GM21381 (cell line): Measurements from ENCODE around the gene ASPDH.

Experiments used
- ATAC-seq: cut with Tn5 transposase; IDR thresholded peaks from one replicate; pipeline ENCODE4 v1.9.1; 2021; ENCODE audit warnings: mild to moderate bottlenecking, moderate library complexity; ENCODE audit not compliant: unreplicated experiment

Gene ASPDH

DNA sequence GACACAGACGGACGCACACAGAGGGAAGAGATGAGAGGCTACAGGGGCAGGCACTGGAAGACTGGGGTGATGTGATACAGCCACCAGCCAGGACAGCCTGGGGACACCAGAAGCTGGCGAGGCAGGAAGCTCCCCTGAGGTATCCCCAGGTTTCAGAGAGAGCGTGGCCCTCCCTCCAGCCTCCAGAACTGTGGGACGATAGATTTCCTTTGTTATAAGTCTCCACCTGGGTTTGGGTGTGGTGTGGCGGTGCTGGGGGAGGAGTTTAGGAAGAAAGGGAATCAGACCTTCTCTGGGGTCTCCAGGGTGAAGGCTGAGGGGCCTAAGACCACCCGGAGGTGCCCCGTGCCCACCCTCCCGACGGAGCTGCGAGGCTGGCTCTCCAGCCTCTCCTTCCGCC is 2.7 kb upstream of the ASPDH start:
- ATAC-seq = no peak

DNA sequence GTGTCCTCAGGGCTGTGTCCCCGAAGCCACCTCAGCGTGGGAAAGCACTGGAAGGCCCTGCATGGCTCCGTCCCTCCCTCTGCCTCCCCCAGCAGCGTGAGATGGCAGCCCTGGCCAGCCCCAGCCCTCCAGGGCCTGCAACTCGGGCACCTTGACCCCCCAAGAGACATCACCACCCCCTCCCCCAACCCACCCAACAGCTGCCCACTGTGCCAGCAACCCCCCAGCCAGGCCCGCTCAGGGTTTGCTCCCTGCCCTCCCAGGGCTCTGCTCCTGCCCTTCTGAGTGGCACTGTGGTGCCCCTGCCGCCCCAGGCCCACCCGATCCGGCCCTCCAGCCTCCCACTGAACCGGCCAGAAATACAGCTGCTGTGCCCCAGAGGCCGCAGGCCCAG is 1.5 kb upstream of the ASPDH start:
- no peak for ATAC-seq

DNA sequence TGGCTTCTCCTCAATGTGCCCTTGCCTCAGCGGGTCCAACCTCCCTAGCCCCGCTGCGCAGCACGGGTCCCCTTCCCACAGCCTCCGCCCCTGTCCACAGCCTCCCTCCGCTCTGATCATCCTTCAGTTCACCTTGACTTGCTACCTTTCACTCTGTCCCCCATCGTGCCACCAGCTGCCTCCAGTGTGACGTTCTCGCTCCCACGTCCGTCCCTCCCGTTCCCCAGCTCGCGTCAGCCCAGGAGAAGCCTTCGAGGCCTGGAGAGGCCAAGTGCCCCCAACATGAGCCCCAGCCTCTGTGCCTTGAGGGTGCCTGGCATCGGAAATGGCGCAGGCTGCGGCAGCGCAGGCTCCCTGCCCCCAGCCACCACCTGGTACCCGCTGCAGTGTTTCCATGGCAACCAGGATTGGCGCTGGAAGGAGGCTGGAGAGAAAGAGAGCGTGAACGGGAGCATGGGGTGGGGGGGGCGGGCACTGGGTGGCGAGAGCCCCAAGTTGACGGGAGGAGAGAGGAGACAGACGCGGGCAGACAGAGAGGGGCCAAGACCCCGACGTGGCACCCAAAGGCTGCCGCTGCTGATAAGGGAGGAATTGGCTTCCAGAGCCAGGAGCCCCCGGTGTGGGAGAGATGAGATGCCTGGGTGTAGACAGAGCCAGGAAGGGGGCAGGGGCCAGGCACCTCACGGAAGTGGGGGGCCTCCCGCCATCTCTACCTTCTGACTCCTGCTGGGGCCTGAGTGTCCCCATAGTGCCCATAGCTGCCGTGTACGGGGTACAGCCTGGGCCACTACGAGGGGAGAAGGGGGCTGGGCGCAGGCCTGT is 844 bp upstream of the ASPDH start:
- no peak for ATAC-seq

DNA sequence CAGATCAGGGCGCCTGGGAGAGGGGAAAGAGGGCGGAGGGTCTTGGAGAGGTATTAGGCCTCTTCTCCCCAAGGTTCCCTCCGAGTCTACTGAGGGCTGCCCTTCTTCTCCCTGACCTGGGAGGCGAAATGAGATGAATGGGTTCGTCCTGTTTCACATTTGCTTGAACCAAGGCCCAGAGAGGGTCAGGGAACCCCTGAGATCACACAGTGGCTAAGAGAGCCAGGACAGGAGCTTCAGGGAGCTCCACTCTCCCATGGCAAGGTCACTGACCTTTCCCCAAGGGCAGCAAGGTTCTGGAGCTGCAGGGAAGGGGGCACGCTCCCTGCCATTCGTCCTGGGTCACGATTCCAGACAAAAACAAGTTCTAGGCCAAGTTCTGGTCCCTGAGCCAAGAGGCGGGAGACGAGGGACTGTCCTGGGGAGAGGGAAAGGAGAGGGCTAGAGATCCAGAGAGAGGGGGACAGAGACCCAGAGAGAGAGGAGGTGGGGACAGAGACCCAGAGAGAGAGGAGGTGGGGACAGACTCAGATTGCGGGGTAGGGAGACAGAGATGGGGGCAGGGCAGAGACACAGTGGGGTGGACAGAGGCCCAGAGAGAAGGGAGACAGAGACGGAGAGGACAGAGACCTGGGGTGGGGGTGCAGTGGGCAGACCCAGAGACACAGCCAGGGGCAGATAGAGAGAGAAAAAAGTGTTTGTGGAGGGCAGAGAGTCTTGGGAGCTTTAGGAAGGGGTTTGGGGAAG is 541 bp downstream of the ASPDH start:
- no peak for ATAC-seq

DNA sequence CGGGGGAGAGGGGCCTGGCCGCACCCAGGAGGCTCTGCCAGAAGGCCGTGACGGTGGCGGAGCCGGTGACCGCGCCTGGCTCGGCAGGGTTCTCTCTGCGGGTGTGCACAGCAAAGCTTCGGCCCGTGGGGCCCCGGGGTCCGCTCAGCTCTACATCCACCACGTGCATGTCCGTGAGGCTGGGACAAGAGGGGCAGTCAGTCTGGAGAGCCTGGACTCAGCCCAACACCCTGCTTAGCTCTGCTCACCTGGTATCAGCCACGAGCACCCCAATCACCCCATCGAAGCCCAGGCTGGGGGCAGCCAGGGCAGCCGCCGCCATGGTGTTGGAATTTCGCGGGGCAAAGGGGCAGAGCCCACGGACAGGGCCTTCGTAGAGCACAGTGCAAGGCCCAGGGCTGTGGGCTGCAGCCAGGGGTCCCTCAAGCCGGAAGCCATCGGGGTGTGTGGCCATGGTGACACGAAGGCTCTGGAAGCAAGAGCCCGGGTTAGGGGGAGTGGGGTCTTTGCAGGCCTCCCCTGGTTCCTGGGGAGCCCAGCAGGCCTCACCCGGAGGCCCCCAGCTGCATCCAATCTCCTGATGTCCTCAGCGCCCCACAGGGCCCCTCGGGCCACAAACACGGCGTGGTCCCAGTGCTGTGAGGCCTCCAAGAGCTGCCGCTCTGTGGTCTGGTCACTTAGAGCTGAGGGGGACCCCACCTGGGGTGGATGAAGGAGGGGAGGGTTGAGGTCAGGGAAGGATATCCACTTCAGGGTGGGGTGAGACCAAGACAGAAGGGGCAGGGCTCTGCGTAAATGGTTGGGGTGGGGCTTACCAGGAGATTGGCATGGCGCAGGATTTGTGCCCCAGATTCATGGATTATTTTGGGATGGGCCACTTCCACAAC is 1.4 kb downstream of the ASPDH start:
- ATAC-seq = no peak

DNA sequence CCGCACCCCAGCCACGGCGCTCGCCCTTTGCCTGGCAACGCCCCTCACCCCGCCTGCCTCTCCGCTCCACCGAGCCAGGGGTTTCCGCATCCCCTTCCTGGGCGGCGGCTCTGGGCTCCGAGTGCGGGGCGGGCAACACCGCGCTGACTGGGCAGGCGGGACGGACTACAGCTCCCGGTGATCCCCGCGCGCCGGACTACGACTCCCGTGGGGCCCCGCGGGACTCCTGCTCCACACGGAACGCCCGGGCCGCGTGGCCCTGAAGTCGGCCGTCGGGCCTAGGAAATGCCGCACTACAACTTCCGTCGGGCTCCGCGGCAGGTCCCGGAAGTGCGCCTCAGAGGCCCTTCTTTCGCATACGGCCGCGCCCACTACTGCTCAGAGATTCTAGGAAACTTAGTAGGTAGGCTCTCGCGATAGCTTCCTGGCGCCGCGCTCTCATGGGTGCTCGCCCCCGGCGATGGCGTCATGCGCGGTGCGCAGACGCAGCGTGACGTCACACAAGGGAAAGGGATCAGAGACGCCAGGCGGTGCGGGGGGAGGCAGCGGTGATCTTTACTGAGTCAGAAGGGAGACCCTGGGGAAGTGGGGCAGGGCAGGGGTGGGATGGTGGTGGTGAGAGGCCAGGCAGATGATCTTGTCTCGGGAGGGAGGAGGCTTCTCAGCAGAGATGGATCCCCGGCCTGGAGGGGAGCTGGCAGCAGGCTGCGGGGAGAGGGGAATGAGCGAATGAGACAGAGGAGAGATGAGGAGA is 2.5 kb downstream of the ASPDH start, which contains the start of gene JOSD2:
Gene JOSD2 (minus strand): TSS at position 123 of the 754 bp plus-strand sequence. CDS start 760 bp downstream, outside the sequence.
- ATAC-seq = peak; percentile 86

DNA sequence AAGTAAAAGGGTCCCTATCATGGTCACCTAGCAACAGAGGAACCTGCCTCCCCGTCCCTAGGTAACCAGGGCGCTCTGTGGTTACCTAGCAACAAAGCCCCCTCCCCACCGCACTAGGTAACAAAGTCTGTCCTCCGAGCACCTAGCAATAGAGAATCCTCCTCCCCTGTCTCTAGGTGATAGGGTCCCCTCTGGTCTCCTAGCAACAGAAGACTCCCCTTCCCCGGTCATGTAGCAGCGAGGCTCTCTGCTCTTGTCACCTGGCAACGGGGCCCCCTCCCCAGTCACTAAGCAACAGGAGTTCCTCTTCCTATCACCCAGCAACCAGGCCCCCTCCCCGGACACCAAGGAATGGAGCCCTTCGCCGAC is 3.0 kb downstream of the ASPDH start:
- ATAC-seq = no peak

DNA sequence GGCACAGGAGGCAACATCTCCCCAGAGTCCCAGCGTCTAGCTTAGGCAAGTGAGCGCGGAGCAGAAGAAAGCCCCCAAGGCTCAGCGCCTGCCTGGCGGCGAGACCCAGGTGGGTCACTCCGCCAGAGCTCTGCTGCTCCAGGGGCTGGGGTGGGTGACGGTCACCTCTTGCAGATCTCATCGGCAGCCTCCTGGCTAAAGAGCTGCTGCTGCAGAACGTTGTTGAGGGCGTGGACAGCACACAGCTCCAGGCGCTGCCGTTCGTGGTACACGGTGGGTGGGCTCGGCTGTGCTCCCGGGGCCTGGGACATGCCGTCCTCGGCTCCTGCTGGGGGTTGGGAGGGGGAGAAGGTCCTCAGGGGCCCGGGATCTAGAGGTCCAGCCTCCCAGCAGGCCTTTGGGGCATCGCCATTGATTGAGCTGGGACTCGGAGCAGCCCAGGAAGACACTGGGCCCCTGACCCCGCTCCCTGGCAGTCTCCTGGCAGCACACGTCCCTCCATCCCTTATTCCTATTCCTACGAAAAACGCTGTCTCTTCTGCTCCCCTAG is 3.5 kb downstream of the ASPDH start:
- no peak for ATAC-seq

DNA sequence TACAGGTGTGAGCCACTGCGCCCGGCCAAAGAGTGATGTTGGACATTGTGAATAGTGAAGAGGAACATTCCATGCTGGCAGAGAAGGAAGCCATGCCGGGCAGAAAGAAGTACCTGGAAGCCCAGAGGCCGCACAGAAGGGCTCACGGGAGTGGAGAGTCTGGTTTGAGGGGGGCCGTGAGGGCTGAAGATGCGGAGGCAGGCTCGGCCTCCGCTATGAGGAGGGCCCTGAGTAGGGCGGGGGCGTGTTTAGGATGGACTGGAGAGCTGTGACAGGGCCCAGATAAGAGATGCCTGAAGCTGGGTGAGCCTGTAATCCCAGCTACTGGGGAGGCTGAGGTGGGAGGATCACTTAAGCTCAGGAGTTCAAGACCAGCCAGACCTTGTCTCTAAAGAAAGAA is 4.3 kb downstream of the ASPDH start:
- no peak for ATAC-seq

DNA sequence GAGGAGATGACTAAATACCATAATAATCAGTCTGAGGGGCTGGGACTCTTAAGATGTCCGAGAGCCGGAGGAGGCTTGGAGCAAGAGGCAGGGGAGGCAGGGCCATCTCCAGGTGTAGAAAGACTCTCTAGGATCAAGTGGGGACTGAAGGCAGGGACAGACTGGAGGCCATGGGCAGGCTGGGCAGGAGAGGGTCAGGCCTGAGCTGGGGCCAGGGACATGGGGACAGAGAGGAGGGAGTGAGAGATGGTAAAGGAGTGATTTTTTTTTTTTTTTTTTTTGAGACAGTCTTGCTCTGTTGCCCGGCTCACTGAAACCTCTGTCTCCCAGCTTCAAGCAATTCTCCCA is 4.9 kb downstream of the ASPDH start:
- no peak for ATAC-seq

DNA sequence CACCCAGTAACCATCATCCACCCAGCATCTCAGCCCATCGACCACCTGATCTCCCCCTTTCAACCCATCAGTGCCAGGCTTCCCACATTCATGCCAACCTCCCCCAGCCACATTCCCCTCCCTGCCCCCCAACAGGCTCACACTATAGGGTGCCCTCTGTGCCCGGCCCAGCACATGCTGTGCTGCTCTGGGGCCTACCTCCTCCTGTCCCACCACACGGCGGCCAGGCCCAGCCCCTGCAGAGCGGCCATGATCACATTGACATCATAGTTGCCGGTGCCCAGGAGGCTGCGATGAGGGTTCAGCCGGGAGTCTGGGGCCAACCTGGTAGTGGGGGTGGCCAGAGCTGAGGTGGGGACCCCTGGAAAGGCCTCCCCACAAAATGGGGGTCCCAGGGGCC is 6.3 kb downstream of the ASPDH start:
- ATAC-seq = no peak

DNA sequence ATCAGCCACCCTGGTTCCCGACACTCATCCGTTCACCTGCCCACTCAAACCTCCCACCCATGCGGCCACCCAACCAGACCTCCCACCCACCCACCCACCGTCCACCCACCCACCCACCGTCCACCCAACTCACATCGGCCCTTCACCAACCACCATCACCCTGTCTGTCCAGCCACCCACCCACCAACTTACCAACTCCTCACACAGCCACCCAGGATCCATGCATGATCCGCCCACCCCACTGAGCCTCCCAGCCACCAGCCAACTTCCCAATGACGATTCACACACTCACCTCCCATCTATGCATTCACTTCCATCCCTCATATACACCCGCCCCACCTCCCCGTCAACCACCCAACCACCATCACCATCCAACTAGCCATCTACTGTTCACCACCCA is 7.0 kb downstream of the ASPDH start:
- no peak for ATAC-seq

DNA sequence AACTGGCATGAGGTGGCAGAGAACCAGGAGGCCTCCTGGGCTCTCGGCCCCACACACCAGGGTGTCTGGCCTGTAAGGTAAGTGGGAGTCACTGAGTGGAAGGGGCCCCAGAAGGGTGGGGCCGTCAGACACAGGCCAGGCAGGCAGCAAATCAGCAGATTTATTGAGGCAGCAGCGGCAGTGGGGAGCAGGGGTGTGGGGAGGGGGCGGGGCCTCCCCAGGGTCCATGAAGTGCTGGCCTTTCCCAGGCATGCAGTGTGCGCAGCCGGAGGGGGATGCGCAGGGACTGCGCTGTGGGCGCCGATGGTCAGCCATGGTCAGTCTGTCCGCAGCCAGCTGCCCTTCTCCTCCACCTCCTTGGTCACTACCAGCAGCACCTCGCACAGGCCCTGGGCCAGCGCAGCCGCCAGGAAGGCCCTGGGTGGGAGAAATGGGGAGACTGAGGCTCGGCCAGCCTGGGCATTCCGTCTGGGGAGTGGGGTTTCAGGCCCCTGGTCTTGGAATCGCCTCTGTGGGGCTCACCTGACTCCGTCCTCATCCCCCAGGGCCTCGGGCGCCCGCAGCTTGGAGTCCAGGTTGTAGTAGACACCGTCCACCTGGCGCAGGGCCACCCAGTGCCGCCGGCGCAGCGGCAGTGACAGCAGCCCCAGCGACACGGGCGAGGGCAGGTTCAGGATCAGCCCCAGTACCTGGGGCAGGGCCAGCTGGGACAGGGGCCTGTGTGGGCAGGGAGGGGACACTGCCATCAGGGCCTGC is 7.7 kb downstream of the ASPDH start:
- no peak for ATAC-seq

DNA sequence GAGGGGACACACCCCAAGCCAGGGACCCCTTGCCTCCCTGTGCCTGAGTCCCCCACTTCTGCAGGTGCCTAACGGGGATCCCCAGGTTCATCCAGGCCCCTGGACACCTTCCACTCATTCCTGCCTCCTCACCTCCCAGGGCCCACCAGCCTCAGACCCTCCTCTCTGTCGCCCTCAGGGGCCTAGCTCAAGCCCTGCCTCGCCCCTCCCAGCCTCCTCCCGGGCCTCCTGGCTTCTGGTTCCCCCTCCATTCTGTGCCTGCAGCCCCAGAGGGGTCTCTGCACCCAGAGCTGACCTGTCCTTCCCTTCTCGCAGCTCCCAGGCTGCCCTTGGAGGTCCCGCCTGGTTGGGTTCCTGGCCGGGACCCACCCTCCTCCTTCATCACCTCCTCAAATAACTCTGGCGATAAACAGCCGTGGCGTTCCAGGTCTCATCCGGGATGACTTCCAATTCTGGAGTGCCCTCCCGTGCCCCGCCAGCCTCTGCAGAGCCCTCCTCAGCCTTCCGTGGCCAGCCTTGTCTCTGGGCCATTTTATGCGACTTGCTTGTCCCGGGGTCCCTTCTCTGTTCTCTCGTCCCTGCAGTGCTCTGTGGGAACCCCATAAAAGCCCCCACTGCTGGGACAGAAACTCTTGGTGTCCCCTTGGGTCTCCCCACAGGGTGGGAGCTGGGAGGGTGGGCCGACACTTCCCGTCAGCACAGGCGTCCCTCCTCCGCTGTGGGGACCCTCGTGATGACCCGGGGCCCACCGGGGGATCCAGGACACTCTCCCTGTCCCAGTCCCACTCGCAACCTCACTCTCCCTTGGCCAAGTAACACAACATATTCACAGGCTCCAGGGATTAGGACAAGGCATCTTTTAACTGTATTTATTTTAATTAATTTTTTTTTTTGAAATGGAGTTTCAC is 11.9 kb downstream of the ASPDH start:
- ATAC-seq = no peak

DNA sequence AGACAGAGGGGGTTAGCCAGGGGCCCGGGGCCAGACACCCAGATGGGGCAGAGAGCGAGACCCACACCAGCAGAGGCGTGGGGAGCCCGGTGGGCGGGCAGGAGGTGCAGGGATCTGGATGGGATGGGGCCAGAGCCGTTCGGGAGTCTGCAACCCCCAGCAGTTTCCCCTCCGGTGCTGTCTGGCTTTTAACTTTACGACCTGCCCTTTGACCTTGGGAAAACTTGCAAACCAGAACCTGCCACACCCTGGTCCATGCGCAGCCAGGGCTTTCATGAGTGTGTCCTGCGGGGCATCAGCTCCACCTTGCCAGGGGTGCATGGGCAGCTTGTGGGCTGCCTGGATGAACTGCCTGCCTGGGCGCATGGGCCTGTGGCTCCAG is 12.5 kb downstream of the ASPDH start:
- no peak for ATAC-seq

DNA sequence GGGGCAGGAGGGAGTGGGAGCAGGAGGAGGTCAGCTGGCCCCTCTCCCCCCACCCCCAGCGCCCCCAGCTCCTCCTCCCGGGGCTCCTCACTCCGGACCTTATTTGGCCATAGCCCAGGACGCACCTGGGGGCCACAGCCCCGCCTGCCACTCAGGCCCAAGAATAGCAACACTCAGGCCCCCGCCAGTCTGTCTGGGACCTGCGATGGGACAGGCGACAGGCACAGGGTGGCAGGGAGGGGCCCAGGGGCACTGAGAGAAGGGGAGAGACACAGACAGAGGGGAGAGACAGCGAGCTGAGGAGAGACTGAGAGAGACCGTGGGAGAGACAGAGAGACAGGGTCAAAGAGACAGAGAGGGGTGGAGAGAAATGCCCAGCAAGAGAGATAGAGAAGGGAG is 13.0 kb downstream of the ASPDH start:
- no peak for ATAC-seq

DNA sequence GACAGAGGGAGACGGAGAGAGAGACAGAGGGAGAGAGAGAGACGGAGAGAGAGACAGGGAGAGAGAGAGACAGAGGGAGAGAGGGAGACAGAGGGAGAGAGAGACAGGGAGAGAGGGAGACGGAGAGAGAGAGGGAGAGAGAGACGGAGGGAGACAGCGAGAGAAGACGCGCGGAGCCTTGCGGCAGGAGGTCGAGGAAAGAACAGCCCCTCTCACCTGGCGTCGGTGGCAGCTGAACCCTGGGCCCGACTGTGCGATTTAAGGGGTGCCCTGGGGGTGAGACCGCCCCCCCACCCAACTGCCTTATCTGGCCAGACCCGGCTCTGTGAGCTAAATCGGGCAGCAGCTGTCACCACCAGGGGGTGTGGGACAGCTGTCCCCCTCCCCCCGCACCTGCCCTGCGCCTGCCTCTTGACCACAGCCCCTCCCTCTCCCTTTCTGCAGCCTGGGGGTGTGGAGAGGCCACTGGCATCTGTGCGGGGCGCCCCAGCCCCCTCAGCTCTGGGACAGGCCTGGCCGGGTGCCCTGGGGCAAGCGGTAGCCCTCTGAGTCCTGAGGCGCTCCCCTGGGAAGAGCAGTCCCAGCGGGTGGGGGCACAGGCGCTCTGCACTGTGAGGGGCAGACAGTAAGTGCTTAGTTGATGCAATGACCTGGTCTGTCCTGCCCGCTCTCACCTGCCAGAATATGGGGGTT is 13.5 kb downstream of the ASPDH start:
- ATAC-seq = no peak
